ENCODE data around the gene ST6GALNAC3.

DNA sequence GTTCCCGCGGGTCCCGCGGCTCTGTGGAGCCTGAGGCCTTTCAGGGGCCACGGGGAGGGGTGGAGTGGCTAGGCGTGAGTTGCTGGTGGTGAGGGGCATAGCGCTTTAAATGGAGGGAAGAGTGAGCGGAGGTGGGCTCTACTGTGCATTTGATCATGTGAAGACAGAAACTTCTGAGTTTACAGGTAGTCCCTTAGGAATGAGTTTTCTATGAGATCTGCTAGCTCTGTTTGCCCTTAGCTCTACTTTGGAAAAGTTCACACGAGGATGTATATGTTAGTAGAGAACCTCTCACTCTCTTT lies 593 bp downstream of the ST6GALNAC3 start:
- TF ChIP-seq, protein P1, sequence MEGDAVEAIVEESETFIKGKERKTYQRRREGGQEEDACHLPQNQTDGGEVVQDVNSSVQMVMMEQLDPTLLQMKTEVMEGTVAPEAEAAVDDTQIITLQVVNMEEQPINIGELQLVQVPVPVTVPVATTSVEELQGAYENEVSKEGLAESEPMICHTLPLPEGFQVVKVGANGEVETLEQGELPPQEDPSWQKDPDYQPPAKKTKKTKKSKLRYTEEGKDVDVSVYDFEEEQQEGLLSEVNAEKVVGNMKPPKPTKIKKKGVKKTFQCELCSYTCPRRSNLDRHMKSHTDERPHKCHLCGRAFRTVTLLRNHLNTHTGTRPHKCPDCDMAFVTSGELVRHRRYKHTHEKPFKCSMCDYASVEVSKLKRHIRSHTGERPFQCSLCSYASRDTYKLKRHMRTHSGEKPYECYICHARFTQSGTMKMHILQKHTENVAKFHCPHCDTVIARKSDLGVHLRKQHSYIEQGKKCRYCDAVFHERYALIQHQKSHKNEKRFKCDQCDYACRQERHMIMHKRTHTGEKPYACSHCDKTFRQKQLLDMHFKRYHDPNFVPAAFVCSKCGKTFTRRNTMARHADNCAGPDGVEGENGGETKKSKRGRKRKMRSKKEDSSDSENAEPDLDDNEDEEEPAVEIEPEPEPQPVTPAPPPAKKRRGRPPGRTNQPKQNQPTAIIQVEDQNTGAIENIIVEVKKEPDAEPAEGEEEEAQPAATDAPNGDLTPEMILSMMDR (IDR thresholded peaks at IDR 0.05), result no peak
- TF ChIP-seq POLR2A (IDR thresholded peaks at IDR 0.05), result no peak

Measured in testis (tissue), 2 donors.